ENCODE measurements around the gene SLC15A3.

SLC15A3 gene

DNA sequence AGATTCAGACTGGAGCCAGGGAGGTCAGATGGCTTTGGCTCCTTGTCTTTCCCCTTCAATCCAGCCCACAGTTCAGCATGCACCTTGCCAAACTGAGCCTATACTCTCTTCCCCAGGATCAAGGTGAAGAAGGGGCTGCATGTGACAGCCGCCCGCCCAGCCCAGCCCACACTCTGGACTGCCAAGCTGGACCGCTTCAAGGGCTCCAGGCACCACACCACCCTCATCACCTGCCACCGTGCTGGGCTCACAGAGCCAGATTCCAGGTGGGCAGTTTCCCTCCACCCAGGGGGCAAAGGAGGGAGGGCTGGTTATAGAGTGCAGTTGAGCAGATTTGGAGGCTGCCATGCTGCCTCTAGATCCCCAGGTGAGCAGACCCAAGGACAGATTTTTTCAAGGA lies 21.6 kb downstream of the SLC15A3 start:
- no peak overlapping the region for H3K4me3 ChIP-seq (ENCODE audit: low read depth, low read length)
- ChIA-PET CTCF (no interaction called here), POLR2A (interaction anchor here (2.1 kb wide), 1 partner anchor 17 kb away, joined by 8 read pairs; the partner anchor contains the start of gene TMEM109)
- H3K9me3 ChIP-seq (ENCODE audit: control insufficient read depth, insufficient read depth, low read depth, low read length), result no peaks in the 10 kb centered on the region
- H3K4me1 ChIP-seq (ENCODE audit: control insufficient read depth, insufficient read depth, low read length), result no peaks in the 10 kb centered on the region
- H3K27ac ChIP-seq (ENCODE audit: extremely low read depth, low read depth, low read length), result no peak overlapping the region
- no peak for TF ChIP-seq ZBTB17 (tag by site-specific recombination; IDR thresholded peaks at IDR 0.05)
- no peak for TF ChIP-seq ZNF112 (tag by site-specific recombination; IDR thresholded peaks at IDR 0.05)
- no peak for TF ChIP-seq IKZF3 (tag by site-specific recombination; IDR thresholded peaks at IDR 0.05)
- peaks cover 0 to 82% of the 10 kb centered on the region in 2 experiments; a peak in 1 of 3 replicates for H3K36me3 ChIP-seq (ENCODE audit: control insufficient read depth in 2 of 2, insufficient read depth in 1 of 2, low read length in 2 of 2)

DNA sequence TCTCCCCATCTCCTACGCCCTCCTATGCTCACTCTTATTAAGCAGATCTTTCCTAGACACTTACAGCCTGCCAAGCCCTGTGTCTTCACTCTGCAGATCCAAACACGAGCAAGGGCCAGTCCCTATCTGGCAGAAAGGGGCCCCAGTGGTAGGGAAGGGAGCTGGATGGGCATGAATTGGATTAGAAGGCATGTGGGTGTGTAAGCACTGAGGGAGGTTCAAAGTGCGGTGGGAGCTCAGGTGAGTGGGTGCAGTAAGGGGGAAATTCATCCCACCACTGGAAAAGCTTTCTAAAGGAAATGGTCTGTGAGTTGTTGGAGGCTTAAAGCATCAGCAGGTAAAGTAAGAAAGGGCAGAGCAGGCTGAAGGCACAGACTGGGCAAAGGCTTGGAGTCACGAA lies 22.2 kb downstream of the SLC15A3 start:
- ChIA-PET POLR2A (interaction anchor here (1.3 to 2.1 kb wide), 2 partner anchors 10 to 16 kb away, joined by 6 to 8 read pairs; partner anchors contain the start of gene TMEM109), CTCF (no interaction called here)
- H3K27ac ChIP-seq (ENCODE audit: extremely low read depth, low read depth, low read length), result no peak overlapping the region
- H3K36me3 ChIP-seq (ENCODE audit: control insufficient read depth in 2 of 2, insufficient read depth in 1 of 2, low read length in 2 of 2), result peaks cover 0 to 78% of the 10 kb centered on the region in 2 experiments; a peak in 1 of 3 replicates
- H3K4me1 ChIP-seq (ENCODE audit: control insufficient read depth, insufficient read depth, low read length), result no peaks in the 10 kb centered on the region
- no peaks in the 10 kb centered on the region for H3K9me3 ChIP-seq (ENCODE audit: control insufficient read depth, insufficient read depth, low read depth, low read length)
- TF ChIP-seq, protein P1, sequence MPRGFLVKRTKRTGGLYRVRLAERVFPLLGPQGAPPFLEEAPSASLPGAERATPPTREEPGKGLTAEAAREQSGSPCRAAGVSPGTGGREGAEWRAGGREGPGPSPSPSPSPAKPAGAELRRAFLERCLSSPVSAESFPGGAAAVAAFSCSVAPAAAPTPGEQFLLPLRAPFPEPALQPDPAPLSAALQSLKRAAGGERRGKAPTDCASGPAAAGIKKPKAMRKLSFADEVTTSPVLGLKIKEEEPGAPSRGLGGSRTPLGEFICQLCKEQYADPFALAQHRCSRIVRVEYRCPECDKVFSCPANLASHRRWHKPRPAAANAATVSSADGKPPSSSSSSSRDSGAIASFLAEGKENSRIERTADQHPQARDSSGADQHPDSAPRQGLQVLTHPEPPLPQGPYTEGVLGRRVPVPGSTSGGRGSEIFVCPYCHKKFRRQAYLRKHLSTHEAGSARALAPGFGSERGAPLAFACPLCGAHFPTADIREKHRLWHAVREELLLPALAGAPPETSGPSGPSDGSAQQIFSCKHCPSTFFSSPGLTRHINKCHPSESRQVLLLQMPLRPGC (tag by site-specific recombination; IDR thresholded peaks at IDR 0.05), result no peak
- TF ChIP-seq EGR2 (tag by site-specific recombination; IDR thresholded peaks at IDR 0.05; ENCODE audit: low read depth) (peak; percentile 81), ZNF658 (tag by site-specific recombination; IDR thresholded peaks at IDR 0.05) (no peak), ZNF174 (tag by site-specific recombination; IDR thresholded peaks at IDR 0.05) (no peak), ZFHX2 (tag by site-specific recombination; conservative IDR thresholded peaks at IDR 0.05) (peak; percentile 77), GFI1B (tag by site-specific recombination; IDR thresholded peaks at IDR 0.05) (no peak), ZNF626 (tag by site-specific recombination; IDR thresholded peaks at IDR 0.05) (no peak)
- TF ChIP-seq, protein P2, sequence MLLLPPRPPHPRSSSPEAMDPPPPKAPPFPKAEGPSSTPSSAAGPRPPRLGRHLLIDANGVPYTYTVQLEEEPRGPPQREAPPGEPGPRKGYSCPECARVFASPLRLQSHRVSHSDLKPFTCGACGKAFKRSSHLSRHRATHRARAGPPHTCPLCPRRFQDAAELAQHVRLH (tag by site-specific recombination; IDR thresholded peaks at IDR 0.05), result no peak
- H3K4me3 ChIP-seq (ENCODE audit: low read depth, low read length), result no peak overlapping the region

DNA sequence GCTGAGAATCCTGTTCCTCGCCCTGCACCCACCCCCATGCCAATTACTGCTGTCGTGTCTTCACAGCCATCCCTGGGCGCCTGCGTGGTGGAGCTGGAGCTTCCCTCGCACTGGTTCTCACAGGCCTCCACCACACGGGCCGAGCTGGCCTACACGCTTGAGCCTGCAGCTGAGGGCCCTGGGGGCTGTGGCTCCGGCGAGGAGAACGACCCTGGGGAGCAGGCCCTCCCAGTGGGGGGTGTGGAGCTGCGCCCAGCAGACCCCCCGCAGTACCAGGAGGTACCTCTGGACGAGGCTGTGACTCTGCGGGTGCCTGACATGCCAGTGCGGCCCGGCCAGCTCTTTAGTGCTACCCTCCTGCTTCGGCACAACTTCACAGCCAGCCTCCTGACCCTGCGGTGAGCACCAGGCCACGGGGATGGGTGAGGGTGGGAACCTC lies 23.4 kb downstream of the SLC15A3 start:
- Histone ChIP-seq H3K4me3 (ENCODE audit: low read depth, low read length) (no peak overlapping the region), H3K4me1 (ENCODE audit: control insufficient read depth, insufficient read depth, low read length) (no peaks in the 10 kb centered on the region), H3K27ac (ENCODE audit: extremely low read depth, low read depth, low read length) (no peak overlapping the region), H3K36me3 (ENCODE audit: control insufficient read depth in 2 of 2, insufficient read depth in 1 of 2, low read length in 2 of 2) (peaks cover 0 to 67% of the 10 kb centered on the region in 2 experiments; a peak in 1 of 3 replicates), H3K9me3 (ENCODE audit: control insufficient read depth, insufficient read depth, low read depth, low read length) (no peaks in the 10 kb centered on the region)
- TF ChIP-seq ZNF292 (tag by site-specific recombination; IDR thresholded peaks at IDR 0.05; ENCODE audit: borderline replicate concordance, low read depth) (no peak), ZNF514 (tag by site-specific recombination; IDR thresholded peaks at IDR 0.05) (no peak), HOXD13 (CRISPR knock-in tag; IDR thresholded peaks at IDR 0.05; ENCODE audit: borderline replicate concordance) (no peak), GLI2 (tag by site-specific recombination; IDR thresholded peaks at IDR 0.05; ENCODE audit: borderline replicate concordance, low read depth) (no peak), BCL11B (tag by site-specific recombination; IDR thresholded peaks at IDR 0.05; ENCODE audit: low read depth) (no peak), ZNF76 (tag by site-specific recombination; IDR thresholded peaks at IDR 0.05; ENCODE audit: borderline replicate concordance, low read depth) (no peak), ZNF112 (tag by site-specific recombination; IDR thresholded peaks at IDR 0.05) (no peak), ZNF530 (tag by site-specific recombination; IDR thresholded peaks at IDR 0.05; ENCODE audit: low read depth) (no peak), ZSCAN23 (tag by site-specific recombination; IDR thresholded peaks at IDR 0.05) (no peak)
- TF ChIP-seq, protein P3, sequence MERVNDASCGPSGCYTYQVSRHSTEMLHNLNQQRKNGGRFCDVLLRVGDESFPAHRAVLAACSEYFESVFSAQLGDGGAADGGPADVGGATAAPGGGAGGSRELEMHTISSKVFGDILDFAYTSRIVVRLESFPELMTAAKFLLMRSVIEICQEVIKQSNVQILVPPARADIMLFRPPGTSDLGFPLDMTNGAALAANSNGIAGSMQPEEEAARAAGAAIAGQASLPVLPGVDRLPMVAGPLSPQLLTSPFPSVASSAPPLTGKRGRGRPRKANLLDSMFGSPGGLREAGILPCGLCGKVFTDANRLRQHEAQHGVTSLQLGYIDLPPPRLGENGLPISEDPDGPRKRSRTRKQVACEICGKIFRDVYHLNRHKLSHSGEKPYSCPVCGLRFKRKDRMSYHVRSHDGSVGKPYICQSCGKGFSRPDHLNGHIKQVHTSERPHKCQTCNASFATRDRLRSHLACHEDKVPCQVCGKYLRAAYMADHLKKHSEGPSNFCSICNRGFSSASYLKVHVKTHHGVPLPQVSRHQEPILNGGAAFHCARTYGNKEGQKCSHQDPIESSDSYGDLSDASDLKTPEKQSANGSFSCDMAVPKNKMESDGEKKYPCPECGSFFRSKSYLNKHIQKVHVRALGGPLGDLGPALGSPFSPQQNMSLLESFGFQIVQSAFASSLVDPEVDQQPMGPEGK (tag by site-specific recombination; IDR thresholded peaks at IDR 0.05), result no peak
- TF ChIP-seq, protein P4, sequence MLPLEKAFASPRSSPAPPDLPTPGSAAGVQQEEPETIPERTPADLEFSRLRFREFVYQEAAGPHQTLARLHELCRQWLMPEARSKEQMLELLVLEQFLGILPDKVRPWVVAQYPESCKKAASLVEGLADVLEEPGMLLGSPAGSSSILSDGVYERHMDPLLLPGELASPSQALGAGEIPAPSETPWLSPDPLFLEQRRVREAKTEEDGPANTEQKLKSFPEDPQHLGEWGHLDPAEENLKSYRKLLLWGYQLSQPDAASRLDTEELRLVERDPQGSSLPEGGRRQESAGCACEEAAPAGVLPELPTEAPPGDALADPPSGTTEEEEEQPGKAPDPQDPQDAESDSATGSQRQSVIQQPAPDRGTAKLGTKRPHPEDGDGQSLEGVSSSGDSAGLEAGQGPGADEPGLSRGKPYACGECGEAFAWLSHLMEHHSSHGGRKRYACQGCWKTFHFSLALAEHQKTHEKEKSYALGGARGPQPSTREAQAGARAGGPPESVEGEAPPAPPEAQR (tag by site-specific recombination; IDR thresholded peaks at IDR 0.05), result no peak
- ChIA-PET CTCF (interaction anchor here (0.7 kb wide), 2 partner anchors 16 to 41 kb away, joined by 3 read pairs; no protein-coding TSS in a partner anchor), POLR2A (interaction anchor here (1.3 to 2.1 kb wide), 2 partner anchors 11 to 15 kb away, joined by 6 to 8 read pairs; partner anchors contain the start of gene TMEM109)

Data from HEK293 (cell line).